ENCODE data around the gene MROH9. TPM values are rescaled to one million over a fixed set of nuclear protein-coding genes. Genes with fewer than 3 reads are reported as not detected.
"Not testable (repeated sequence)": the region's sequence is repeated elsewhere in the genome, so short reads cannot be mapped to it uniquely, and the experiment has no call there.

The MROH9 gene
- total RNA-seq, 1 donor from 2014 or later: 1.2 TPM

- no peaks in the 10 kb centered on the region for H3K36me3 ChIP-seq
- DNase-seq: no peak
- TF ChIP-seq CTCF (IDR thresholded peaks at IDR 0.05): no peak
- no peaks in the 10 kb centered on the region for H3K4me1 ChIP-seq
- ATAC-seq: no peak
- H3K27me3 ChIP-seq (ENCODE audit: low read depth): no peaks in the 10 kb centered on the region
- no peak overlapping the region for H3K4me3 ChIP-seq
- no peak overlapping the region for H3K27ac ChIP-seq
- H3K9me3 ChIP-seq: no peaks in the 10 kb centered on the region
- intact Hi-C loops (cut with DNase I): no loop called here
Observed at GRCh38 chr1:170893655-170894297, 41.6 kb upstream of the MROH9 start.

- intact Hi-C loops (cut with DNase I): no loop called here
- no peak for ATAC-seq
- no peak for TF ChIP-seq CTCF (IDR thresholded peaks at IDR 0.05)
- Histone ChIP-seq H3K4me3 (no peak overlapping the region), H3K27ac (no peak overlapping the region), H3K4me1 (no peaks in the 10 kb centered on the region), H3K36me3 (no peaks in the 10 kb centered on the region), H3K9me3 (no peaks in the 10 kb centered on the region), H3K27me3 (ENCODE audit: low read depth) (no peaks in the 10 kb centered on the region)
- no peak for DNase-seq
Observed at GRCh38 chr1:170903961-170904360, 31.4 kb upstream of the MROH9 start.

GRCh38 chr1:170908942-170909341 lies 26.4 kb upstream of the MROH9 start:
- intact Hi-C loops (cut with DNase I): no loop called here
- H3K36me3 ChIP-seq: no peaks in the 10 kb centered on the region
- TF ChIP-seq CTCF (IDR thresholded peaks at IDR 0.05): no peak
- ATAC-seq (no peak), DNase-seq (no peak)
- H3K4me3 ChIP-seq: no peak overlapping the region
- no peaks in the 10 kb centered on the region for H3K27me3 ChIP-seq (ENCODE audit: low read depth)
- H3K27ac ChIP-seq: no peak overlapping the region
- no peaks in the 10 kb centered on the region for H3K9me3 ChIP-seq
- H3K4me1 ChIP-seq: no peaks in the 10 kb centered on the region

GRCh38 chr1:170910273-170910672 lies 25.1 kb upstream of the MROH9 start:
- ATAC-seq (no peak), DNase-seq (no peak)
- Histone ChIP-seq H3K4me3 (no peak overlapping the region), H3K27ac (no peak overlapping the region), H3K27me3 (ENCODE audit: low read depth) (no peaks in the 10 kb centered on the region), H3K36me3 (no peaks in the 10 kb centered on the region), H3K9me3 (no peaks in the 10 kb centered on the region), H3K4me1 (no peaks in the 10 kb centered on the region)
- intact Hi-C loops (cut with DNase I): no loop called here
- no peak for TF ChIP-seq CTCF (IDR thresholded peaks at IDR 0.05)

GRCh38 chr1:170917373-170917772 lies 18.0 kb upstream of the MROH9 start:
- no peak for TF ChIP-seq CTCF (IDR thresholded peaks at IDR 0.05)
- intact Hi-C loops (cut with DNase I): no loop called here
- no peaks in the 10 kb centered on the region for H3K27me3 ChIP-seq (ENCODE audit: low read depth)
- ATAC-seq: no peak
- no peak overlapping the region for H3K27ac ChIP-seq
- H3K4me1 ChIP-seq: no peaks in the 10 kb centered on the region
- peaks cover 16% of the 10 kb centered on the region for H3K9me3 ChIP-seq
- no peak overlapping the region for H3K4me3 ChIP-seq
- DNase-seq: no peak
- no peaks in the 10 kb centered on the region for H3K36me3 ChIP-seq

GRCh38 chr1:170924656-170925055 lies 10.7 kb upstream of the MROH9 start:
- intact Hi-C loops (cut with DNase I); H3K36me3 ChIP-seq; H3K27me3 ChIP-seq (ENCODE audit: low read depth); H3K4me3 ChIP-seq; ATAC-seq; DNase-seq; H3K27ac ChIP-seq: not testable (repeated sequence)
- Histone ChIP-seq H3K4me1 (peaks cover 15% of the 10 kb centered on the region), H3K9me3 (peaks cover 16% of the 10 kb centered on the region)
